Liver (tissue), 9 donors: ENCODE measurements around the gene CCAR1. TPM values are rescaled to one million over a fixed set of nuclear protein-coding genes. Genes with fewer than 3 reads are reported as not detected.

Source experiments
- DNase-seq: peaks from one replicate; pipeline ENCODE4 v3.0.0-alpha.2; 2017; ENCODE audit warnings: low spot score
- H3K27ac ChIP-seq, 2 donors: one replicate each; pipeline ENCODE4 v1.7.0; 2013; ENCODE audit warnings: inconsistent platforms in 2 of 2, low read length in 2 of 2, control low read depth in 1 of 2, low read depth in 1 of 2, mild to moderate bottlenecking in 1 of 2
- H3K27me3 ChIP-seq, 4 donors: one replicate each; pipeline versions ENCODE4 v1.6.1 to v1.7.0; 2013; ENCODE audit warnings: low read length in 3 of 4, inconsistent platforms in 1 of 4, mild to moderate bottlenecking in 1 of 4, moderate library complexity in 1 of 4; ENCODE audit not compliant: control insufficient read depth in 4 of 4, insufficient read depth in 4 of 4
- H3K36me3 ChIP-seq, 4 donors: one replicate each; pipeline versions ENCODE4 v1.6.1 to v1.7.0; 2013; ENCODE audit warnings: low read length in 3 of 4, mild to moderate bottlenecking in 3 of 4, low read depth in 1 of 4, moderate library complexity in 1 of 4; ENCODE audit not compliant: control insufficient read depth in 4 of 4, insufficient read depth in 3 of 4
- H3K4me1 ChIP-seq, 4 donors: one replicate each; pipeline versions ENCODE4 v1.6.1 to v1.7.0; 2013; ENCODE audit warnings: low read length in 3 of 4, mild to moderate bottlenecking in 3 of 4, moderate library complexity in 1 of 4; ENCODE audit not compliant: control insufficient read depth in 4 of 4, insufficient read depth in 4 of 4
- H3K4me3 ChIP-seq, 3 donors: one replicate each; pipeline versions ENCODE4 v1.6.1 to v1.7.0; 2013; ENCODE audit warnings: low read length in 3 of 3, control low read depth in 1 of 3, low read depth in 1 of 3, mild to moderate bottlenecking in 1 of 3
- H3K9ac ChIP-seq, 2 donors: one replicate each; pipeline ENCODE4 v1.7.0; 2013; ENCODE audit warnings: low read length in 2 of 2, mild to moderate bottlenecking in 2 of 2, moderate library complexity in 2 of 2, control low read depth in 1 of 2, low read depth in 1 of 2
- H3K9me3 ChIP-seq, 4 donors: one replicate each; pipeline versions ENCODE4 v1.6.1 to v1.7.0; 2013; ENCODE audit warnings: low read length in 3 of 4; ENCODE audit not compliant: control insufficient read depth in 4 of 4
- ATF3 ChIP-seq: IDR thresholded peaks from 2 replicates; pipeline ENCODE4 v1.6.1; 2016; ENCODE audit warnings: antibody characterized with exemption
- EGR1 ChIP-seq, 2 donors: IDR thresholded peaks; 2 replicates each; pipeline ENCODE4 v1.6.1; 2016 to 2018; ENCODE audit warnings: antibody characterized with exemption in 2 of 2, low read depth in 2 of 2
- FOXA1 ChIP-seq: IDR thresholded peaks from 2 replicates; pipeline ENCODE4 v1.6.1; 2016; ENCODE audit warnings: antibody characterized with exemption
- FOXA2 ChIP-seq: IDR thresholded peaks from 2 replicates; pipeline ENCODE4 v1.6.1; 2016; ENCODE audit warnings: antibody characterized with exemption
- GABPA ChIP-seq, 2 donors: IDR thresholded peaks in 1 of 2; conservative IDR thresholded peaks in 1 of 2; 2 replicates each; pipeline ENCODE4 v1.6.1; 2016; ENCODE audit warnings: antibody characterized with exemption in 2 of 2, mild to moderate bottlenecking in 1 of 2, moderate library complexity in 1 of 2
- HNF4A ChIP-seq, 2 donors: conservative IDR thresholded peaks; 2 replicates each; pipeline ENCODE4 v1.6.1; 2016; ENCODE audit warnings: antibody characterized with exemption in 2 of 2, mild to moderate bottlenecking in 2 of 2
- NR2F2 ChIP-seq: IDR thresholded peaks from 2 replicates; pipeline ENCODE4 v1.6.1; 2016; ENCODE audit warnings: antibody characterized with exemption
- RXRA ChIP-seq, 2 donors: IDR thresholded peaks; 2 replicates each; pipeline ENCODE4 v1.6.1; 2017 to 2018; ENCODE audit warnings: antibody characterized with exemption in 2 of 2, mild to moderate bottlenecking in 1 of 2
- SP1 ChIP-seq: IDR thresholded peaks from 2 replicates; pipeline ENCODE4 v1.6.1; 2018; ENCODE audit warnings: antibody characterized with exemption, mild to moderate bottlenecking
- TAF1 ChIP-seq: conservative IDR thresholded peaks from 2 replicates; pipeline ENCODE4 v1.6.1; 2016; ENCODE audit warnings: antibody characterized with exemption, mild to moderate bottlenecking
- YY1 ChIP-seq: IDR thresholded peaks from 2 replicates; pipeline ENCODE4 v1.6.1; 2016; ENCODE audit warnings: antibody characterized with exemption, mild to moderate bottlenecking
- WGBS: extraction: QIAGEN DNeasy Blood & Tissue Kit; methylation state at CpG from one replicate; pipeline ENCODE4 v1.1.7; 2013; 5-methylcytosine and 5-hydroxymethylcytosine counted together
- polyA plus RNA-seq, 2 donors: library from polyadenylated mRNA; stranded (reverse) in 1 of 2; unstranded in 1 of 2; fragments of 200-250 nt in 1 of 2; fragments of >200 nt in 1 of 2; fragmentation: Nextera tagmentation in 1 of 2; extraction: Ambion mirVana in 1 of 2; gene quantifications; one replicate each; pipeline versions ENCODE4 v1.2.1 to v1.2.3, GENCODE V29; 2013 to 2015
- total RNA-seq, 2 donors: library from RNA; depleted of rRNA; stranded (reverse); fragments of >200 nt; gene quantifications; one replicate each; pipeline ENCODE4 v1.2.3, GENCODE V29; 2014
- TF ChIP-seq, protein P1 (sequence below): IDR thresholded peaks from 2 replicates; pipeline ENCODE4 v1.6.1; 2016; ENCODE audit warnings: antibody characterized with exemption
- TF ChIP-seq, protein P2 (sequence below): IDR thresholded peaks from 2 replicates; pipeline ENCODE4 v1.6.1; 2016; ENCODE audit warnings: antibody characterized with exemption
- TF ChIP-seq, protein P3 (sequence below): IDR thresholded peaks from 2 replicates; pipeline ENCODE4 v1.6.1; 2016; ENCODE audit warnings: antibody characterized with exemption, mild to moderate bottlenecking
- donor health status: healthy.
- donor health status: healthy.
- donor health status: healthy.
- donor health status: healthy.
- donor health status: healthy.

Gene CCAR1
- total and polyA plus RNA-seq, 4 donors, result 10.5 to 27.5 (median 19.8) TPM

GRCh38 chr10:68727146-68727545 lies 6.1 kb downstream of the CCAR1 start:
- Histone ChIP-seq H3K27ac (no peak overlapping the region), H3K4me3 (no peak overlapping the region), H3K27me3 (no peaks in the 10 kb centered on the region), H3K9ac (no peak overlapping the region), H3K9me3 (no peaks in the 10 kb centered on the region), H3K36me3 (peaks cover 7 to 36% (median 27%) of the 10 kb centered on the region in 4 donors), H3K4me1 (peaks cover 0 to 6% (median 2%) of the 10 kb centered on the region in 4 donors)
- no peak for TF ChIP-seq NR2F2
- no peak for TF ChIP-seq TAF1
- no peak for TF ChIP-seq SP1
- TF ChIP-seq HNF4A (conservative IDR thresholded peaks at IDR 0.05), result no peak
- no peak for TF ChIP-seq FOXA1
- TF ChIP-seq, protein P1, sequence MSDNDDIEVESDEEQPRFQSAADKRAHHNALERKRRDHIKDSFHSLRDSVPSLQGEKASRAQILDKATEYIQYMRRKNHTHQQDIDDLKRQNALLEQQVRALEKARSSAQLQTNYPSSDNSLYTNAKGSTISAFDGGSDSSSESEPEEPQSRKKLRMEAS, result no peak
- WGBS, result 88% methylated on average over 9 of the region's 9 CpGs
- no peak for DNase-seq

- no peak overlapping the region for H3K4me3 ChIP-seq
- no peak overlapping the region for H3K9ac ChIP-seq
- WGBS, result 97% methylated on average over 8 of the region's 8 CpGs
- no peak for DNase-seq
- no peaks in the 10 kb centered on the region for H3K27me3 ChIP-seq
- no peaks in the 10 kb centered on the region for H3K4me1 ChIP-seq
- peaks cover 8 to 54% (median 33%) of the 10 kb centered on the region in 4 donors for H3K36me3 ChIP-seq
- no peak overlapping the region for H3K27ac ChIP-seq
- TF ChIP-seq YY1, result no peak
- H3K9me3 ChIP-seq, result no peaks in the 10 kb centered on the region
Observed at GRCh38 chr10:68732651-68733050, 11.6 kb downstream of the CCAR1 start.

- TF ChIP-seq RXRA (IDR thresholded peaks at IDR 0.05) (no peak), HNF4A (conservative IDR thresholded peaks at IDR 0.05) (no peak), ATF3 (no peak), GABPA (IDR thresholded peaks at IDR 0.05 in 1 of 2, conservative IDR thresholded peaks at IDR 0.05 in 1 of 2) (no peak), YY1 (no peak), FOXA2 (no peak), EGR1 (IDR thresholded peaks at IDR 0.05; ENCODE audit: low read depth in 2 of 2) (no peak)
- TF ChIP-seq, protein P1, result no peak
- TF ChIP-seq, protein P2, sequence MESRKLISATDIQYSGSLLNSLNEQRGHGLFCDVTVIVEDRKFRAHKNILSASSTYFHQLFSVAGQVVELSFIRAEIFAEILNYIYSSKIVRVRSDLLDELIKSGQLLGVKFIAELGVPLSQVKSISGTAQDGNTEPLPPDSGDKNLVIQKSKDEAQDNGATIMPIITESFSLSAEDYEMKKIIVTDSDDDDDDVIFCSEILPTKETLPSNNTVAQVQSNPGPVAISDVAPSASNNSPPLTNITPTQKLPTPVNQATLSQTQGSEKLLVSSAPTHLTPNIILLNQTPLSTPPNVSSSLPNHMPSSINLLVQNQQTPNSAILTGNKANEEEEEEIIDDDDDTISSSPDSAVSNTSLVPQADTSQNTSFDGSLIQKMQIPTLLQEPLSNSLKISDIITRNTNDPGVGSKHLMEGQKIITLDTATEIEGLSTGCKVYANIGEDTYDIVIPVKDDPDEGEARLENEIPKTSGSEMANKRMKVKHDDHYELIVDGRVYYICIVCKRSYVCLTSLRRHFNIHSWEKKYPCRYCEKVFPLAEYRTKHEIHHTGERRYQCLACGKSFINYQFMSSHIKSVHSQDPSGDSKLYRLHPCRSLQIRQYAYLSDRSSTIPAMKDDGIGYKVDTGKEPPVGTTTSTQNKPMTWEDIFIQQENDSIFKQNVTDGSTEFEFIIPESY, result no peak
- TF ChIP-seq, protein P3, sequence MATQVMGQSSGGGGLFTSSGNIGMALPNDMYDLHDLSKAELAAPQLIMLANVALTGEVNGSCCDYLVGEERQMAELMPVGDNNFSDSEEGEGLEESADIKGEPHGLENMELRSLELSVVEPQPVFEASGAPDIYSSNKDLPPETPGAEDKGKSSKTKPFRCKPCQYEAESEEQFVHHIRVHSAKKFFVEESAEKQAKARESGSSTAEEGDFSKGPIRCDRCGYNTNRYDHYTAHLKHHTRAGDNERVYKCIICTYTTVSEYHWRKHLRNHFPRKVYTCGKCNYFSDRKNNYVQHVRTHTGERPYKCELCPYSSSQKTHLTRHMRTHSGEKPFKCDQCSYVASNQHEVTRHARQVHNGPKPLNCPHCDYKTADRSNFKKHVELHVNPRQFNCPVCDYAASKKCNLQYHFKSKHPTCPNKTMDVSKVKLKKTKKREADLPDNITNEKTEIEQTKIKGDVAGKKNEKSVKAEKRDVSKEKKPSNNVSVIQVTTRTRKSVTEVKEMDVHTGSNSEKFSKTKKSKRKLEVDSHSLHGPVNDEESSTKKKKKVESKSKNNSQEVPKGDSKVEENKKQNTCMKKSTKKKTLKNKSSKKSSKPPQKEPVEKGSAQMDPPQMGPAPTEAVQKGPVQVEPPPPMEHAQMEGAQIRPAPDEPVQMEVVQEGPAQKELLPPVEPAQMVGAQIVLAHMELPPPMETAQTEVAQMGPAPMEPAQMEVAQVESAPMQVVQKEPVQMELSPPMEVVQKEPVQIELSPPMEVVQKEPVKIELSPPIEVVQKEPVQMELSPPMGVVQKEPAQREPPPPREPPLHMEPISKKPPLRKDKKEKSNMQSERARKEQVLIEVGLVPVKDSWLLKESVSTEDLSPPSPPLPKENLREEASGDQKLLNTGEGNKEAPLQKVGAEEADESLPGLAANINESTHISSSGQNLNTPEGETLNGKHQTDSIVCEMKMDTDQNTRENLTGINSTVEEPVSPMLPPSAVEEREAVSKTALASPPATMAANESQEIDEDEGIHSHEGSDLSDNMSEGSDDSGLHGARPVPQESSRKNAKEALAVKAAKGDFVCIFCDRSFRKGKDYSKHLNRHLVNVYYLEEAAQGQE, result no peak
- H3K4me1 ChIP-seq, result no peaks in the 10 kb centered on the region
- H3K36me3 ChIP-seq, result peaks cover 13 to 56% (median 36%) of the 10 kb centered on the region in 4 donors
- no peak overlapping the region for H3K27ac ChIP-seq
- H3K9ac ChIP-seq, result no peak overlapping the region
- no peaks in the 10 kb centered on the region for H3K27me3 ChIP-seq
- no peak overlapping the region for H3K4me3 ChIP-seq
- H3K9me3 ChIP-seq, result no peaks in the 10 kb centered on the region
- no peak for DNase-seq
- WGBS, result 97% methylated on average over 7 of the region's 7 CpGs
Observed at GRCh38 chr10:68734349-68734748, 13.3 kb downstream of the CCAR1 start.
